A673 (cell line): ENCODE data around the gene PRC1. TPM values are rescaled to one million over a fixed set of nuclear protein-coding genes. Genes with fewer than 3 reads are reported as not detected.

Experiments used
- BruUV-seq: library from RNA; stranded (reverse); fragments of 400-500 nt; replicated peaks from 2 replicates; lab custom pipeline; 2021; lab: Mats Ljungman, UMichigan
- CTCF ChIA-PET: fragments of 300-600 bp; sonication (Branson Sonifier 250); formaldehyde crosslinking; loops from one replicate; lab custom pipeline; 2022; ENCODE audit warnings: antibody characterized with exemption; lab: Charles Lee
- POLR2A ChIA-PET: fragments of 300-600 bp; sonication (Branson Sonifier 250); formaldehyde crosslinking; loops from one replicate; lab custom pipeline; 2022; ENCODE audit warnings: antibody characterized with exemption; ENCODE audit not compliant: low non-redundant PET; lab: Charles Lee
- DNase-seq: peaks from one replicate; pipeline ENCODE4 v3.0.0-alpha.2; 2015; ENCODE audit warnings: low spot score
- H3K27ac ChIP-seq: fragments of 200-600 bp; sonication (generic); 2 replicates; pipeline ENCODE4 v1.5.1; 2016; ENCODE audit warnings: mixed run types, low read depth, mild to moderate bottlenecking, mixed read lengths, antibody characterized with exemption, low read length; ENCODE audit not compliant: poor library complexity, severe bottlenecking
- H3K27me3 ChIP-seq: fragments of 200-600 bp; sonication (generic); replicated peaks from 2 replicates; pipeline ENCODE4 v1.6.1; 2017; ENCODE audit warnings: mixed run types, low read depth, mild to moderate bottlenecking, mixed read lengths, antibody characterized with exemption, low read length; ENCODE audit not compliant: insufficient read depth, poor library complexity
- H3K36me3 ChIP-seq: fragments of 200-600 bp; sonication (generic); 2 replicates; pipeline ENCODE4 v1.6.1; 2016; ENCODE audit warnings: mixed run types, mild to moderate bottlenecking, mixed read lengths, antibody characterized with exemption, low read length; ENCODE audit not compliant: insufficient read depth, poor library complexity, severe bottlenecking
- H3K4me1 ChIP-seq: fragments of 200-600 bp; sonication (generic); 2 replicates; pipeline ENCODE4 v1.6.1; 2017; ENCODE audit warnings: mixed run types, mild to moderate bottlenecking, mixed read lengths, antibody characterized with exemption, low read length; ENCODE audit not compliant: insufficient read depth, poor library complexity, severe bottlenecking
- H3K4me3 ChIP-seq: fragments of 200-600 bp; sonication (generic); 2 replicates; pipeline ENCODE4 v1.5.1; 2016; ENCODE audit warnings: low read depth, mixed run types, mild to moderate bottlenecking, mixed read lengths, low read length; ENCODE audit not compliant: poor library complexity, severe bottlenecking
- H3K9me3 ChIP-seq: fragments of 200-600 bp; sonication (generic); 2 replicates; pipeline ENCODE4 v1.6.1; 2016; ENCODE audit warnings: mixed run types, low read depth, mild to moderate bottlenecking, mixed read lengths, antibody characterized with exemption, low read length; ENCODE audit not compliant: poor library complexity, severe bottlenecking
- CTCF ChIP-seq: fragments of 300-800, 200-600 bp; sonication (generic); conservative IDR thresholded peaks from 2 replicates; pipeline ENCODE4 v1.5.1; 2017; ENCODE audit warnings: low read depth, mild to moderate bottlenecking, antibody characterized with exemption, low read length, moderate library complexity, mixed read lengths
- EZH2 ChIP-seq: fragments of 200-600 bp; sonication (generic); IDR thresholded peaks from 2 replicates; pipeline ENCODE4 v1.6.1; 2017; ENCODE audit warnings: borderline replicate concordance, low read depth, mild to moderate bottlenecking, mixed read lengths, antibody characterized with exemption, low read length; ENCODE audit not compliant: poor library complexity, severe bottlenecking
- intact Hi-C: fragments of 100-400 bp; cut with micrococcal nuclease; formaldehyde crosslinking; loops from one replicate; pipeline ENCODE4 v1.10.0; 2022; ENCODE audit not compliant: unreplicated experiment
- total RNA-seq: library from RNA; stranded (reverse); gene quantifications from 2 replicates; pipeline ENCODE4 v1.2.3, GENCODE V29; 2021

Gene PRC1
- total RNA-seq, 1 experiment from 2014 or later = 339 TPM

DNA sequence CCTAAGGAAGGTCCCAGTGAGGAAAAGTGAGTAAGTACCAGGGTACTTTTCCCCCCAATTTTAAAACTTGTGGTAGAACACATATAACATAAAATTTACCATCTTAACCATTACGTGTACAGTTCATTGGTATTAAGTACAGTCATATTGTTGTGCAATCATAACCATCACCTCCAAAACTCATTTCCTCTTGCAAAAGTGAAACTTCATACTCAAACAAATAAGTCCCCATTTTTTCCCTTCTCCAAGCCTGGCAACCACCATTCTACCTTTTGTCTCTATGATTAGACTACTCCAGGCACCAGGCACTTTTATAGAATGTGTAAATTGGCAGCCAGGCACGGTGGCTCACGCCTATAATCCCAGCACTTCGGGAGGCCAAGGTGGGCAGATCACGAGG, 12.2 kb downstream of the PRC1 start:
- H3K4me3 ChIP-seq = no peak overlapping the region
- ChIA-PET CTCF (no interaction called here), POLR2A (no interaction called here)
- no TSS peak for BruUV-seq
- intact Hi-C loops = no loop called here
- H3K36me3 ChIP-seq = peaks cover 80% of the 10 kb centered on the region
- H3K27ac ChIP-seq = no peak overlapping the region
- DNase-seq = no peak
- no peaks in the 10 kb centered on the region for H3K4me1 ChIP-seq
- no peak for TF ChIP-seq EZH2
- TF ChIP-seq CTCF = no peak
- no peaks in the 10 kb centered on the region for H3K27me3 ChIP-seq
- no peaks in the 10 kb centered on the region for H3K9me3 ChIP-seq

DNA sequence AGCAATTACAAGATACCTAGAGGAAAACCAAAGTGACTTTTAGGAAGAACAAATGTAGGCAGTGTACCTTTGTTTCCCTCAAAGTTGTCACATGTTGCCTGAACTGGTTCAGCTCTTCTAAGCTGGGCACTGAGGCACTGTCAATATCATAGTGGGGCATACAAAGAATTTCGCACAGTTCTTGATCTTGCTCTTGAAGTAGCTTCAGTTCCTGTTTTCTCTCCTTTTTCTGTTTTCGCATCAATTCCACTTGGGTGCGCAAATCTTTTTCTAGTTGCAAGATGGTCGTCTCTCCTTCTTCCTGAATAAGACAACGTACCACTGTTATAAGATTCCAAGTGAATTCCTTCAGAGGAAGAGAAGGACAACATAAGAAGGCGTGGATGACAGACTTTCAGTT, 12.7 kb downstream of the PRC1 start:
- Histone ChIP-seq H3K36me3 (peaks cover 85% of the 10 kb centered on the region), H3K9me3 (no peaks in the 10 kb centered on the region), H3K27me3 (no peaks in the 10 kb centered on the region), H3K4me1 (no peaks in the 10 kb centered on the region), H3K27ac (no peak overlapping the region), H3K4me3 (no peak overlapping the region)
- DNase-seq = no peak
- ChIA-PET POLR2A (no interaction called here), CTCF (no interaction called here)
- BruUV-seq = no TSS peak
- intact Hi-C loops = no loop called here
- TF ChIP-seq EZH2 (no peak), CTCF (no peak)

DNA sequence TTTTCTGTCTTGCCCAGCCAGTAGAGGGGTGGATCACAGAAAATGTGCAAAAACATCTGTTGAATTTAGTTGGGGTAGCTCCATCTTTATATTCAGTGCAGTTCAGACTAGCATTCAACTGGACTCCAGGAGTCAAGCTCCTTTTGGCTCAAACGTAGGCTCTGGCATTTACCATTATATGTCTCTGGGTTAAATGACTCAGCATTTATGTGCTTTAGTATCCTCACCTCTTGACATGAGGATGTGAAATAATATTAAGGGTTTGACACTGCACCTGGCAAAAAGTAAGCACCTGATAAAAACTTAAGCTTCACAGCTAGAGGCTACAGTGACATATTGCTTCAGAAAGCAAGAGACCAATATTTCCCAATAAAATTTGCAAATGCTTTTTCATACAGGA, 14.8 kb downstream of the PRC1 start:
- intact Hi-C loops = no loop called here
- ChIA-PET POLR2A (no interaction called here), CTCF (no interaction called here)
- no peaks in the 10 kb centered on the region for H3K27me3 ChIP-seq
- H3K36me3 ChIP-seq = peaks cover 100% of the 10 kb centered on the region
- H3K4me1 ChIP-seq = no peaks in the 10 kb centered on the region
- no peaks in the 10 kb centered on the region for H3K9me3 ChIP-seq
- no peak for TF ChIP-seq CTCF
- TF ChIP-seq EZH2 = no peak
- H3K27ac ChIP-seq = peak overlapping the region; percentile 60
- no TSS peak for BruUV-seq
- H3K4me3 ChIP-seq = no peak overlapping the region
- no peak for DNase-seq
